ENCODE data around the gene MCUB.
"Not testable (repeated sequence)": the region's sequence is repeated elsewhere in the genome, so short reads cannot be mapped to it uniquely, and the experiment has no call there.

GRCh38 chr4:109579997-109580396 is 20.0 kb downstream of the MCUB start:
- TF ChIP-seq POLR2AphosphoS5 (IDR thresholded peaks at IDR 0.05; ENCODE audit: borderline replicate concordance, low read depth, low read length); EZH2 (IDR thresholded peaks at IDR 0.05); FOXP2 (optimal IDR thresholded peaks at IDR 0.05; ENCODE audit: control extremely low read depth, extremely low read length, insufficient read depth): not testable (repeated sequence)
